IMR-90 (cell line): ENCODE results near the gene YJU2. TPM values are rescaled to one million over a fixed set of nuclear protein-coding genes. Genes with fewer than 3 reads are reported as not detected.

Experiments used
- ATAC-seq: fragments of 200-7000 bp; cut with Tn5 transposase; 2 replicates; pipeline ENCODE4 v1.9.1; 2020; ENCODE audit warnings: low read depth, mild to moderate bottlenecking, moderate library complexity
- BruUV-seq: library from RNA; stranded (reverse); fragments of 400-500 nt; replicated peaks from 2 replicates; lab custom pipeline; 2021; lab: Mats Ljungman, UMichigan
- CTCF ChIA-PET: fragments of 300-600 bp; formaldehyde crosslinking; extraction: SDS; loops from one replicate; lab custom pipeline; 2021; ENCODE audit warnings: antibody characterized with exemption; lab: Yijun Ruan, JAX
- POLR2A ChIA-PET: fragments of 300-600 bp; sonication (Branson Sonifier 250); formaldehyde crosslinking; loops from one replicate; lab custom pipeline; 2022; ENCODE audit warnings: antibody characterized with exemption; ENCODE audit not compliant: unreplicated experiment; lab: Charles Lee
- DNase-seq: peaks from one replicate; pipeline ENCODE4 v3.0.0; 2013
- H2AFZ ChIP-seq: replicated peaks from 2 replicates; pipeline ENCODE3; 2013; ENCODE audit warnings: low read length, mild to moderate bottlenecking; ENCODE audit not compliant: poor library complexity
- H2AK5ac ChIP-seq: 2 replicates; pipeline ENCODE4 v1.6.1; 2013; ENCODE audit warnings: low read depth, low read length, inconsistent platforms
- H2AK9ac ChIP-seq: replicated peaks from 2 replicates; pipeline ENCODE3; 2013; ENCODE audit warnings: mild to moderate bottlenecking, low read depth, low read length, moderate library complexity; ENCODE audit not compliant: poor library complexity
- H2BK120ac ChIP-seq: 2 replicates; pipeline ENCODE4 v1.6.1; 2013; ENCODE audit warnings: low read depth, low read length, inconsistent platforms
- H2BK15ac ChIP-seq: 3 replicates; pipeline ENCODE4 v1.6.1; 2013; ENCODE audit warnings: low read depth, low read length, inconsistent platforms
- H2BK20ac ChIP-seq: 2 replicates; pipeline ENCODE4 v1.6.1; 2013; ENCODE audit warnings: low read depth, mild to moderate bottlenecking, inconsistent platforms, low read length, moderate library complexity
- H2BK5ac ChIP-seq: 2 replicates; pipeline ENCODE4 v1.6.1; 2013; ENCODE audit warnings: mild to moderate bottlenecking, low read depth, low read length, inconsistent platforms; ENCODE audit not compliant: poor library complexity, severe bottlenecking
- H3K14ac ChIP-seq: replicated peaks from 2 replicates; pipeline ENCODE4 v1.6.1; 2013; ENCODE audit warnings: low read depth, low read length, inconsistent platforms
- H3K18ac ChIP-seq: 2 replicates; pipeline ENCODE4 v1.6.1; 2013; ENCODE audit warnings: low read depth, low read length, control low read depth
- H3K23ac ChIP-seq: 2 replicates; pipeline ENCODE4 v1.6.1; 2013; ENCODE audit warnings: low read depth, low read length, inconsistent platforms
- H3K27ac ChIP-seq: 2 replicates; pipeline ENCODE4 v1.5.1; 2013; ENCODE audit warnings: mild to moderate bottlenecking, control low read depth, low read length; ENCODE audit not compliant: insufficient read depth
- H3K27me3 ChIP-seq: 2 replicates; pipeline ENCODE4 v1.6.1; 2013; ENCODE audit warnings: low read length; ENCODE audit not compliant: control insufficient read depth, insufficient read depth
- H3K36me3 ChIP-seq: 2 replicates; pipeline ENCODE4 v1.6.1; 2013; ENCODE audit warnings: low read length, mixed read lengths; ENCODE audit not compliant: control insufficient read depth, insufficient read depth
- H3K4ac ChIP-seq: 2 replicates; pipeline ENCODE4 v1.6.1; 2013; ENCODE audit warnings: low read depth, low read length, inconsistent platforms
- H3K4me1 ChIP-seq: 2 replicates; pipeline ENCODE4 v1.6.1; 2013; ENCODE audit warnings: low read length, mixed read lengths; ENCODE audit not compliant: control insufficient read depth, insufficient read depth
- H3K4me2 ChIP-seq: 2 replicates; pipeline ENCODE4 v1.6.1; 2013; ENCODE audit warnings: low read depth, mild to moderate bottlenecking, control low read depth, low read length, moderate library complexity
- H3K4me3 ChIP-seq: 2 replicates; pipeline ENCODE4 v1.5.1; 2013; ENCODE audit warnings: low read depth, mild to moderate bottlenecking, control low read depth, low read length, moderate library complexity; ENCODE audit not compliant: insufficient read depth
- H3K56ac ChIP-seq: 2 replicates; pipeline ENCODE4 v1.6.1; 2013; ENCODE audit warnings: low read length, inconsistent platforms; ENCODE audit not compliant: insufficient read depth; ENCODE audit errors: extremely low read depth
- H3K79me1 ChIP-seq, 2 experiments: 2 replicates each; pipeline ENCODE4 v1.6.1; 2013; ENCODE audit warnings: low read length in 2 of 2, inconsistent platforms in 1 of 2, low read depth in 1 of 2
- H3K9ac ChIP-seq: 2 replicates; pipeline ENCODE4 v1.6.1; 2013; ENCODE audit warnings: low read depth, low read length, control low read depth
- H3K9me1 ChIP-seq: 2 replicates; pipeline ENCODE4 v1.6.1; 2013; ENCODE audit warnings: low read length, inconsistent platforms; ENCODE audit not compliant: insufficient read depth
- H3K9me3 ChIP-seq: 2 replicates; pipeline ENCODE4 v1.6.1; 2013; ENCODE audit warnings: low read length; ENCODE audit not compliant: control insufficient read depth, insufficient read depth
- H4K20me1 ChIP-seq: 2 replicates; pipeline ENCODE4 v1.6.1; 2013; ENCODE audit warnings: low read length, inconsistent platforms; ENCODE audit not compliant: insufficient read depth
- H4K5ac ChIP-seq: 2 replicates; pipeline ENCODE4 v1.6.1; 2013; ENCODE audit warnings: mild to moderate bottlenecking, low read depth, low read length, control low read depth
- H4K8ac ChIP-seq, 2 experiments: 2 replicates each; pipeline ENCODE4 v1.6.1; 2013; ENCODE audit warnings: low read depth in 2 of 2, low read length in 2 of 2, control low read depth in 1 of 2, inconsistent platforms in 1 of 2
- H4K91ac ChIP-seq: 2 replicates; pipeline ENCODE4 v1.6.1; 2013; ENCODE audit warnings: low read depth, low read length, inconsistent platforms; ENCODE audit not compliant: insufficient read depth
- CHD1 ChIP-seq: IDR thresholded peaks from 2 replicates; pipeline ENCODE4 v1.6.1; 2012; ENCODE audit warnings: low read depth, low read length, improper control_type of control experiment
- FOS ChIP-seq: fragments of 150-350 bp; IDR thresholded peaks from 2 replicates; pipeline ENCODE4 v1.6.1; 2016; ENCODE audit warnings: low read depth, low read length
- MAZ ChIP-seq: IDR thresholded peaks from 2 replicates; pipeline ENCODE4 v1.6.1; 2012; ENCODE audit warnings: low read depth, mild to moderate bottlenecking, low read length, improper control_type of control experiment, moderate library complexity, borderline replicate concordance
- MXI1 ChIP-seq: IDR thresholded peaks from 2 replicates; pipeline ENCODE4 v1.6.1; 2012; ENCODE audit warnings: low read depth, mild to moderate bottlenecking, low read length, moderate library complexity, borderline replicate concordance
- POLR2A ChIP-seq: IDR thresholded peaks from 2 replicates; pipeline ENCODE4 v1.6.1; 2012; ENCODE audit warnings: mild to moderate bottlenecking, low read depth, low read length
- RFX5 ChIP-seq: IDR thresholded peaks from 2 replicates; pipeline ENCODE4 v1.8.0; 2012; ENCODE audit warnings: low read depth, mild to moderate bottlenecking, low read length, moderate library complexity
- WGBS, 2 experiments: methylation state at CpG; one replicate each; pipeline versions ENCODE4 v1.1.5 to v1.1.7; 2013; ENCODE audit warnings: missing lambda C conversion rate in 2 of 2; ENCODE audit not compliant: insufficient read length in 1 of 2; ENCODE audit errors: extremely low coverage in 2 of 2; 5-methylcytosine and 5-hydroxymethylcytosine counted together
- dilution Hi-C: fragments of 300-500 bp; cut with HindIII; formaldehyde crosslinking; loops from one replicate; pipeline ENCODE4 v1.14.3; 2018; ENCODE audit warnings: low sequenced_read_pairs; ENCODE audit not compliant: unreplicated experiment
- in situ Hi-C: fragments of 300-500 bp; cut with MboI; formaldehyde crosslinking; loops from 3 replicates; pipeline ENCODE4 v1.14.3; 2019; ENCODE audit warnings: low sequenced_read_pairs, inconsistent platforms, mixed read lengths
- intact Hi-C: fragments of 100-400 bp; cut with micrococcal nuclease; formaldehyde crosslinking; loops from 2 replicates; pipeline ENCODE4 v1.10.0; 2022
- polyA plus RNA-seq, 3 experiments: library from polyadenylated mRNA; depleted of rRNA; stranded (reverse); fragments of >200 nt; gene quantifications; 2 replicates each; pipeline ENCODE4 v1.2.3, GENCODE V29; 2012; ENCODE audit warnings: low replicate concordance in 1 of 3
- total RNA-seq: library from RNA; depleted of rRNA; stranded (reverse); fragments of >200 nt; gene quantifications from 2 replicates; pipeline ENCODE4 v1.2.3, GENCODE V29; 2012
- TF ChIP-seq, protein P1 (sequence below): conservative IDR thresholded peaks from 2 replicates; pipeline ENCODE4 v1.5.1; 2012; ENCODE audit warnings: mild to moderate bottlenecking, low read depth, low read length, improper control_type of control experiment
- TF ChIP-seq, protein P2 (sequence below): fragments of 150-350 bp; IDR thresholded peaks from 2 replicates; pipeline ENCODE4 v1.6.1; 2017; ENCODE audit warnings: mild to moderate bottlenecking, antibody characterized with exemption, low read length, low read depth

The YJU2 gene
- total and polyA plus RNA-seq, 2 of the 4 experiments (the other 2 are of a cell fraction): 15.6 to 18.9 TPM

DNA sequence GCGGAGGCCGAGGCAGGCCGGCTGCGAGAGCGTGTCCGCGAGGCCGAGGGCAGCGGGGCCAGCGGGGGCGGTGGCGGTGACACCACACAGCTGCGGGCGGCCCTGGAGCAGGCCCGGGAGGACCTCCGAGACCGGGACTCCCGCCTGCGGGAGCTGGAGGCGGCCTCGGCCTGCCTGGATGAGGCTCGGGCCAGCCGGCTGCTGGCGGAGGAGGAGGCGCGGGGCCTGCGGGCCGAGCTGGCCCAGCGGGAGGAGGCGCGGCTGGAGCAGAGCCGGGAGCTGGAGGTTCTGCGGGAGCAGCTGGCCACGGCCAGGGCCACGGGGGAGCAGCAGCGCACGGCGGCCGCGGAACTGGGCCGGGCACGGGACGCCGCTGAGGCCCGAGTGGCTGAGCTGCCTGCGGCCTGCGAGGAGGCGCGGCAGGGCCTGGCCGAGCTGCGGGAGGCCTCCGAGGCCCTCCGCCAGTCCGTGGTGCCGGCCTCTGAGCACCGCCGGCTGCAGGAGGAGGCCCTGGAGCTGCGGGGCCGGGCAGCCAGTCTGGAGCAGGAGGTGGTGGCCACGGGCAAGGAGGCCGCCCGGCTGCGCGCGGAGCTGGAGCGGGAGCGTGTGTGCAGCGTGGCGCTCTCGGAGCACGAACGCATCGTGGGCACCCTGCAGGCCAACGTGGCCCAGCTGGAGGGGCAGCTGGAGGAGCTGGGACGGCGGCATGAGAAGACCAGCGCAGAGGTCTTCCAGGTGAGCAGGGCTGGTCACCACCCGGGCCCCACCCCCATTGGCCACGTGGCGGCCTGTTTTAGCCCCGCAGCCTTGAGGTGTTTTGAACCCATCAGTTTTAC, 29.2 kb upstream of the YJU2 start:
- no peak for ATAC-seq
- peak overlapping the region; percentile 65 for H2AK9ac ChIP-seq
- H3K18ac ChIP-seq: no peak overlapping the region
- H2BK20ac ChIP-seq: no peak overlapping the region
- H3K23ac ChIP-seq: no peak overlapping the region
- DNase-seq: no peak
- no peaks in the 10 kb centered on the region for H3K36me3 ChIP-seq
- H2BK15ac ChIP-seq: no peak overlapping the region
- CTCF ChIA-PET: no interaction called here
- H3K14ac ChIP-seq: no peak overlapping the region
- in situ Hi-C loops (no loop called here), intact Hi-C loops (no loop called here), dilution Hi-C loops (no loop called here)
- no peaks in the 10 kb centered on the region for H3K9me1 ChIP-seq
- H3K79me1 ChIP-seq: no peaks in the 10 kb centered on the region
- no peak overlapping the region for H3K4ac ChIP-seq
- no peak overlapping the region for H2BK120ac ChIP-seq
- no peaks in the 10 kb centered on the region for H3K9me3 ChIP-seq
- H4K8ac ChIP-seq: no peak overlapping the region
- no peak overlapping the region for H3K56ac ChIP-seq
- H2BK5ac ChIP-seq: no peak overlapping the region
- POLR2A ChIA-PET: no interaction called here
- H3K4me1 ChIP-seq: no peaks in the 10 kb centered on the region
- H4K20me1 ChIP-seq: no peaks in the 10 kb centered on the region
- no peak overlapping the region for H3K4me3 ChIP-seq
- H3K27ac ChIP-seq: no peak overlapping the region
- no peaks in the 10 kb centered on the region; the same call in 1 of the 2 replicates for H3K27me3 ChIP-seq
- TF ChIP-seq RFX5 (no peak), MAZ (no peak), FOS (no peak), MXI1 (no peak), CHD1 (no peak), POLR2A (no peak)
- TF ChIP-seq, protein P1, sequence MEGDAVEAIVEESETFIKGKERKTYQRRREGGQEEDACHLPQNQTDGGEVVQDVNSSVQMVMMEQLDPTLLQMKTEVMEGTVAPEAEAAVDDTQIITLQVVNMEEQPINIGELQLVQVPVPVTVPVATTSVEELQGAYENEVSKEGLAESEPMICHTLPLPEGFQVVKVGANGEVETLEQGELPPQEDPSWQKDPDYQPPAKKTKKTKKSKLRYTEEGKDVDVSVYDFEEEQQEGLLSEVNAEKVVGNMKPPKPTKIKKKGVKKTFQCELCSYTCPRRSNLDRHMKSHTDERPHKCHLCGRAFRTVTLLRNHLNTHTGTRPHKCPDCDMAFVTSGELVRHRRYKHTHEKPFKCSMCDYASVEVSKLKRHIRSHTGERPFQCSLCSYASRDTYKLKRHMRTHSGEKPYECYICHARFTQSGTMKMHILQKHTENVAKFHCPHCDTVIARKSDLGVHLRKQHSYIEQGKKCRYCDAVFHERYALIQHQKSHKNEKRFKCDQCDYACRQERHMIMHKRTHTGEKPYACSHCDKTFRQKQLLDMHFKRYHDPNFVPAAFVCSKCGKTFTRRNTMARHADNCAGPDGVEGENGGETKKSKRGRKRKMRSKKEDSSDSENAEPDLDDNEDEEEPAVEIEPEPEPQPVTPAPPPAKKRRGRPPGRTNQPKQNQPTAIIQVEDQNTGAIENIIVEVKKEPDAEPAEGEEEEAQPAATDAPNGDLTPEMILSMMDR: no peak
- TF ChIP-seq, protein P2, sequence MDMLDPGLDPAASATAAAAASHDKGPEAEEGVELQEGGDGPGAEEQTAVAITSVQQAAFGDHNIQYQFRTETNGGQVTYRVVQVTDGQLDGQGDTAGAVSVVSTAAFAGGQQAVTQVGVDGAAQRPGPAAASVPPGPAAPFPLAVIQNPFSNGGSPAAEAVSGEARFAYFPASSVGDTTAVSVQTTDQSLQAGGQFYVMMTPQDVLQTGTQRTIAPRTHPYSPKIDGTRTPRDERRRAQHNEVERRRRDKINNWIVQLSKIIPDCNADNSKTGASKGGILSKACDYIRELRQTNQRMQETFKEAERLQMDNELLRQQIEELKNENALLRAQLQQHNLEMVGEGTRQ: no peak
- no peak overlapping the region for H4K91ac ChIP-seq
- H3K4me2 ChIP-seq: no peak overlapping the region
- no peak overlapping the region for H3K9ac ChIP-seq
- H4K5ac ChIP-seq: no peak overlapping the region
- WGBS, 2 experiments: 94% methylated on average over 59 of the region's 81 CpGs; no CpG with 5 or more reads in 1 of the 2 experiments
- H2AK5ac ChIP-seq: no peak overlapping the region
- H2AFZ ChIP-seq: no peak overlapping the region
- no TSS peak for BruUV-seq
